ENCODE data around the gene STX5.

The STX5 gene

GRCh38 chr11:62757846-62758788 is 73.7 kb downstream of the STX5 start:
- H4K20me1 ChIP-seq (ENCODE audit: control insufficient read depth, insufficient read depth, low read depth, low read length) = no peaks in the 10 kb centered on the region
- H3K79me2 ChIP-seq (ENCODE audit: control insufficient read depth, low read length) = peaks cover 21% of the 10 kb centered on the region
- peaks cover 23% of the 10 kb centered on the region for H3K4me1 ChIP-seq (ENCODE audit: control insufficient read depth, low read length)
- H3K4me2 ChIP-seq (ENCODE audit: low read length) = no peak overlapping the region
- H3K9me3 ChIP-seq (ENCODE audit: control insufficient read depth, insufficient read depth, low read length) = no peaks in the 10 kb centered on the region
- no peaks in the 10 kb centered on the region for H3K9me2 ChIP-seq (replicated peaks; ENCODE audit: control insufficient read depth, low read length)
- no peak for TF ChIP-seq EZH2phosphoT487 (IDR thresholded peaks at IDR 0.05; ENCODE audit: borderline replicate concordance, low read length)
- TF ChIP-seq, protein P1, sequence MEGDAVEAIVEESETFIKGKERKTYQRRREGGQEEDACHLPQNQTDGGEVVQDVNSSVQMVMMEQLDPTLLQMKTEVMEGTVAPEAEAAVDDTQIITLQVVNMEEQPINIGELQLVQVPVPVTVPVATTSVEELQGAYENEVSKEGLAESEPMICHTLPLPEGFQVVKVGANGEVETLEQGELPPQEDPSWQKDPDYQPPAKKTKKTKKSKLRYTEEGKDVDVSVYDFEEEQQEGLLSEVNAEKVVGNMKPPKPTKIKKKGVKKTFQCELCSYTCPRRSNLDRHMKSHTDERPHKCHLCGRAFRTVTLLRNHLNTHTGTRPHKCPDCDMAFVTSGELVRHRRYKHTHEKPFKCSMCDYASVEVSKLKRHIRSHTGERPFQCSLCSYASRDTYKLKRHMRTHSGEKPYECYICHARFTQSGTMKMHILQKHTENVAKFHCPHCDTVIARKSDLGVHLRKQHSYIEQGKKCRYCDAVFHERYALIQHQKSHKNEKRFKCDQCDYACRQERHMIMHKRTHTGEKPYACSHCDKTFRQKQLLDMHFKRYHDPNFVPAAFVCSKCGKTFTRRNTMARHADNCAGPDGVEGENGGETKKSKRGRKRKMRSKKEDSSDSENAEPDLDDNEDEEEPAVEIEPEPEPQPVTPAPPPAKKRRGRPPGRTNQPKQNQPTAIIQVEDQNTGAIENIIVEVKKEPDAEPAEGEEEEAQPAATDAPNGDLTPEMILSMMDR (IDR thresholded peaks at IDR 0.05; ENCODE audit: low read depth, low read length, poor library complexity, severe bottlenecking) = no peak
- no peak overlapping the region for H3K27ac ChIP-seq (ENCODE audit: low read depth, low read length)
- peaks cover 13% of the 10 kb centered on the region for H3K36me3 ChIP-seq (ENCODE audit: control insufficient read depth, low read length)
- peaks cover 3% of the 10 kb centered on the region; the same call in 1 of the 2 replicates for H3F3A ChIP-seq (ENCODE audit: control insufficient read depth, insufficient read depth)
- H3K4me3 ChIP-seq (ENCODE audit: low read length) = no peak overlapping the region
- no peaks in the 10 kb centered on the region for H3K27me3 ChIP-seq (ENCODE audit: control insufficient read depth, low read length)
